Muscle of leg (tissue), 11 donors: ENCODE data around the gene COL28A1. TPM values are rescaled to one million over a fixed set of nuclear protein-coding genes. Genes with fewer than 3 reads are reported as not detected.

Experiments used
- DNase-seq: peaks from one replicate; pipeline ENCODE4 v3.0.0; 2013
- H3K27ac ChIP-seq: one replicate; pipeline ENCODE4 v1.5.1; 2013; ENCODE audit warnings: mild to moderate bottlenecking, low read length, control low read depth
- H3K27me3 ChIP-seq: one replicate; pipeline ENCODE4 v1.6.1; 2013; ENCODE audit warnings: low read length; ENCODE audit not compliant: control insufficient read depth, insufficient read depth
- H3K36me3 ChIP-seq: one replicate; pipeline ENCODE4 v1.6.1; 2013; ENCODE audit warnings: low read length; ENCODE audit not compliant: control insufficient read depth, insufficient read depth
- H3K4me1 ChIP-seq: one replicate; pipeline ENCODE4 v1.6.1; 2013; ENCODE audit warnings: low read length; ENCODE audit not compliant: control insufficient read depth, insufficient read depth
- H3K4me3 ChIP-seq: one replicate; pipeline ENCODE4 v1.5.1; 2013; ENCODE audit warnings: low read length, control low read depth
- H3K9me3 ChIP-seq: replicated peaks from 2 replicates; pipeline ENCODE4 v1.6.1; 2013; ENCODE audit warnings: low read depth, low read length; ENCODE audit not compliant: control insufficient read depth
- WGBS: methylation state at CpG from one replicate; pipeline ENCODE4 v1.1.5; 2013; ENCODE audit warnings: missing lambda C conversion rate; ENCODE audit not compliant: insufficient coverage; 5-methylcytosine and 5-hydroxymethylcytosine counted together
- polyA plus RNA-seq, 8 donors: library from polyadenylated mRNA; unstranded; fragments of 120-200 nt; gene quantifications; one replicate each; pipeline versions ENCODE4 v1.2.1 to v1.2.3, GENCODE V29; 2013; ENCODE audit warnings: inconsistent platforms in 1 of 8, low replicate concordance in 1 of 8; ENCODE audit not compliant: insufficient read length in 8 of 8, insufficient read depth in 1 of 8
- total RNA-seq: library from RNA; stranded (reverse); fragments of 120-200 nt; gene quantifications from one replicate; pipeline ENCODE4 v1.2.4, GENCODE V29; 2013

The COL28A1 gene
- total and polyA plus RNA-seq, 9 donors, result 0.34 to 1.7 (median 0.73) TPM

DNA sequence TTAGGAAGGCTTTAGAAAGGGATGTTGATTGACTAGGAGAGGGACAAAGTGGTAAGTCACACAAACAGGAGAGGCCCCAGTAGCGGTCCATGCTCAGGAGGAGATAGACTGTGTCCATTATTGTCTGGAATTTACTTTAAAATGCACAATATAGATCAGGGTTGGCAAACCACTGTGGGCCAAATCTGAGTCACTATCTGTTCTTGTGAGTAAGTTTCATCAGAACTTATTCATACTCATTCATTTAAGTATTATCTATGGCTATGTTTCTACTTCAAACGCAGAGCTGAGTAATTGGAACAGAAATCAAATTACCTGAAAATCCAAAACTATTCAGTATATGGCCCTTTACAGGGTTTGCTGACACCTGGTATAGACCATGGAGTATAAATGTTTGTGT lies 166.5 kb downstream of the COL28A1 start:
- no peaks in the 10 kb centered on the region for H3K9me3 ChIP-seq
- no peak overlapping the region for H3K4me3 ChIP-seq
- no peak overlapping the region for H3K27ac ChIP-seq

DNA sequence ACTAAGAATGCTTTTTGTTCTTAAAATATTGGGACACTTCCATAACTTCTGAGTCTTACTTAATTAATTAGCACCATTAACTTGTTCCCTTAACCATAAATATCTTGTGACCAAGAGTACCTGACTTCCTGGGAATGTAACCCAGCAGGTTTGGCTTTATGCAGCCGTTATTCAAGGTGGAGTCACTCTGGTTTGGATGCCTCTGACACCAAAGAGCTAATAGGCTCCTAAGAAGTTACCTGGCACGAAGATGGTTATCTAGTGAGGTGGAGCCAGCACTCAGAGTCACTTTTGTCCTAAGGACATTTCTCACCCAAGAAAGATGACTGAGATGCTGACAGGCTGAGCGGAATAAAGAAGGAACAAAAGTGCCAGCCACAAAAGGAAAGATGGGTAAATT lies 181.0 kb downstream of the COL28A1 start:
- Histone ChIP-seq H3K27me3 (no peaks in the 10 kb centered on the region), H3K9me3 (no peaks in the 10 kb centered on the region), H3K27ac (no peak overlapping the region), H3K36me3 (no peaks in the 10 kb centered on the region), H3K4me1 (no peaks in the 10 kb centered on the region), H3K4me3 (no peak overlapping the region)
- DNase-seq, result no peak
- no CpG with 5 or more reads among the region's 3 CpGs for WGBS

More for the DNA sequence above, 166.5 kb downstream of the COL28A1 start:
- DNase-seq, result no peak
- no peaks in the 10 kb centered on the region for H3K36me3 ChIP-seq
- 67% methylated on average over 1 of the region's 2 CpGs for WGBS
- no peaks in the 10 kb centered on the region for H3K27me3 ChIP-seq
- no peaks in the 10 kb centered on the region for H3K4me1 ChIP-seq

DNA sequence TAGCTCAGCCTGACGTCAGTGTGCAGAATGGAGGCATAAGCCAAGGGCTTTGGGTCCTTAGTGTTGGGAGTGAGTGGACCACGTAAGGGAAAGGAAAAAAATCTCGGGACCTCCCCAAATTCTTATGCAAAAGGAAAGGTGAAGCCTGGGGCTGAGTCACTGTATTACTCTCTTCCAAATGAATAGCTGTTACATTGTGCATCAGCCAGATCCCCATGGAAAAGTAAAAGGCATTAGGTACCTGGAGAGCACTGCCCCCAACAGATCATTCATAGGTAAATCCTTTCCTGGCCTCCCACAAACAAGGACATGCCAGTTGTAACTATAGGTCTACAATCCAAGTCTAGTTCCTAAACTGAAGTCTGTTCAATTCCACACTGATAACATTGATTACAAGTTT lies 182.8 kb downstream of the COL28A1 start:
- WGBS, result 33% methylated on average over 1 of the region's 3 CpGs
- H3K9me3 ChIP-seq, result no peaks in the 10 kb centered on the region
- no peaks in the 10 kb centered on the region for H3K36me3 ChIP-seq
- no peak overlapping the region for H3K4me3 ChIP-seq
- DNase-seq, result no peak
- no peaks in the 10 kb centered on the region for H3K27me3 ChIP-seq
- no peaks in the 10 kb centered on the region for H3K4me1 ChIP-seq
- H3K27ac ChIP-seq, result no peak overlapping the region

DNA sequence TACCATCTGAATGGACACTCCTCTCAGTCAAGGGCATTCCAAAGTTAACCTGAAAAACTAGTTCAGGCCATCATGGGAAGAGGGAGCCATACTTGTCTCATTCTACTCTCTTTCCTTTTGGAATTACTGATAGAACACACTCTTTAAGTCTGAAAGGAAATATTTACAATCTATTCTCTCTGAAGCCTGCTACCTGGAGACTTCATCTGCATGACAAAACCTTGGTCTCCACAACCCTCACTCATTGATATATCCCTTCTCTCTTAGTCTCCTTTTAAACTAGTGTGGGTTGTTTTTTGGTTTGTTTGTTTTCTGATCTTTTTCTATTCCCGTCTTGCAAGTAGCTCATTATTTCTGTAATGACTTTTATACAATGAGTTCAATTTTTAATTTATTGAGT lies 183.8 kb downstream of the COL28A1 start:
- DNase-seq, result no peak
- no CpG with 5 or more reads among the region's 1 CpG for WGBS
- no peaks in the 10 kb centered on the region for H3K4me1 ChIP-seq
- no peaks in the 10 kb centered on the region for H3K27me3 ChIP-seq
- no peaks in the 10 kb centered on the region for H3K36me3 ChIP-seq
- no peak overlapping the region for H3K27ac ChIP-seq
- H3K4me3 ChIP-seq, result no peak overlapping the region
- no peaks in the 10 kb centered on the region for H3K9me3 ChIP-seq

DNA sequence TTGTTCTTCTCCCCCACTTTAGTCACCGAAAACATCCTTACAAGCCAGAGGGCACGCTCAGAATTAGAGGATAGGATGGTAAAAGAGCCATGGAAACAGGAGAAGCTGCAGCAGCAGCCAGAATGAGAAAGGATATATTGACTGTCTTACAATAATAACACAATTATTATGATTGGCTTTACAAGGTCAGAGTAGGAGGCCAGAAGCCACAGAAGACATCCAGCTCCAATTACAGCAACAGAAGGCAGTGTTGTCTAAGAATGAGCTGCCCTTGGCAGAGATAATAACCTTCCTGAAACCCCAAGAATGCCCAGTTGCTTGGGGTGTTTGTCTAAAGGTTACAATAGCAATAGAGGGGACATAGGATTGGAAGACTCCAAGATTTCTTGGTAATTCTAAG lies 184.5 kb downstream of the COL28A1 start:
- Histone ChIP-seq H3K9me3 (no peaks in the 10 kb centered on the region), H3K27ac (no peak overlapping the region)
- no CpG with 5 or more reads among the region's 2 CpGs for WGBS

DNA sequence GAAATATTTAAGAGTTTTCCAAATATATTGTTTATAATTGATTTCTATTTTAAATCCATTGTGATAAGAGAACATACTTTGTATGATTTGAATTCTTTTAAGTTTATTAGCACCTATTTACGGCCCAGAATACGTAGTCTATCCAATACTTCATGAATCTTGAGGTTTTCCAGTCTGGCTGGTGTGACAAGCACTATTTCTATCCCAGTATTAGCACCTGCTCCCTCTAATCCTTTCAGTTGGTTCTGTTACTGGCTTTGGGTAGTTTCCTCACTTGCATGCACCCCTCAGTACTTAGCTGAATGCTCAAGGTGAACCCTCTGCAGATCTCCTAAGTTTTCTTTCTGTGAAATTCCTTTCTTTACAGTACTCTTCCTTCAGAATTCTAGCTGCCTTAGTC lies 186.5 kb downstream of the COL28A1 start:
- no peaks in the 10 kb centered on the region for H3K9me3 ChIP-seq
- H3K27me3 ChIP-seq, result no peaks in the 10 kb centered on the region
- H3K4me1 ChIP-seq, result no peaks in the 10 kb centered on the region
- no peak overlapping the region for H3K27ac ChIP-seq
- no peak overlapping the region for H3K4me3 ChIP-seq
- no CpG with 5 or more reads among the region's 2 CpGs for WGBS
- no peak for DNase-seq
- no peaks in the 10 kb centered on the region for H3K36me3 ChIP-seq

More for the DNA sequence above, 184.5 kb downstream of the COL28A1 start:
- Histone ChIP-seq H3K4me1 (no peaks in the 10 kb centered on the region), H3K36me3 (no peaks in the 10 kb centered on the region), H3K4me3 (no peak overlapping the region), H3K27me3 (no peaks in the 10 kb centered on the region)
- no peak for DNase-seq

DNA sequence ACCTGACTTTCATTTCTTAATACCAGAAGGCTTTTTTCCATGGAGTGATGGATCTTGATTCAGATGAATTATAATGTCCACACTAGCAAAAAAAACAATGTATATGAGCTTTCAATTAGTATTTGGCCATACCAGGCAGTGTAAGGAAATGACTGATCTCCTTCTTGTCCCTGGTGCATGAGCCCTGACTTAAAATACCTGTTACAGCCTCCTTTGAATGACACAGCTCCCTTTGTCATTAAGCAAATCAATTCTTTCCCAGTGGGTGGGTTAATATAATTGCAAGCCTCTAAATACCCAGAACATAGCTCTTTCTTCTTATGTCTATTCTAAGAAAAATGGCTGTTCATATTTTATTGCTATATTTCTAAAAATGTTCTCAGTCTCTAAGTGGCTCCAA lies 188.6 kb downstream of the COL28A1 start:
- Histone ChIP-seq H3K9me3 (no peaks in the 10 kb centered on the region), H3K4me3 (no peak overlapping the region), H3K4me1 (no peaks in the 10 kb centered on the region), H3K27ac (no peak overlapping the region), H3K36me3 (no peaks in the 10 kb centered on the region), H3K27me3 (no peaks in the 10 kb centered on the region)
- no peak for DNase-seq

DNA sequence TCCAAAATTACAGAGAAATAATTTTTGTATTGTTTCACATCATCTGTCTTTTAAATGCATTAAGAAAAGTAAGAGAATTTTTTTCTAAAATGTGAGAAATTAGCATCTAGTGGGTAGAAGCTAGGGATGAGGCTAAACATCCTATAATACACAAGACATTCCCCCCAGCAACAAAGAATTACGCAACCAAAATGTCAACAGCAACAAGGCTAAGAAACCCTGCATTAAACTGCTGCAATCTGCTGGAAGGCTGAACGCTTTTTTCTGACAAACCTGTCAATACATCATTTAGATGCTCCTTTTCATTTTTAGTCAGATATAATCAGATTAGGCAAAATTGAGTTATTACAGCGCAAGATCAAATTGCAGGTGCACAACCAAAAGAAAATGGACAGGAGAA lies 191.1 kb downstream of the COL28A1 start:
- DNase-seq, result no peak
- Histone ChIP-seq H3K4me3 (no peak overlapping the region), H3K27ac (no peak overlapping the region), H3K4me1 (no peaks in the 10 kb centered on the region), H3K36me3 (no peaks in the 10 kb centered on the region), H3K27me3 (no peaks in the 10 kb centered on the region), H3K9me3 (no peaks in the 10 kb centered on the region)
- 100% methylated on average over 1 of the region's 3 CpGs for WGBS

DNA sequence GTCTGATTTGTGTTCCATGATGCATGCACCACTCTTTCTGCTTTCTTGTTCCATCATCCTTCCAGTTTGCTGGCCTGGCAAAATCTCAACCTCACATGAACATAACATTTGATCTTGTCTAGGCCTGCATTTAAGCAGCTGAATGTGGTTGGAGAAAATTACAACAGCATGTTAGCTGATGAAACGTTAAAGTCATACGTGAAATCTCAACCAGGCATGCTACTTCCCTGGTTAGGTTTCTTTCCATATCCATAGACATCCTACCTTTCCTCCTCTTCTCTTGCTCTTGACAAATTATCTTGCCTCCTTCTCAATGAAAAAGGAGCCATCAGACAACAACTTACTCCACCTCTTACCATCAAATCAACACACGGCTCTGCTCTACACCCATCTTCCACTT lies 199.8 kb downstream of the COL28A1 start:
- WGBS, result 66% methylated on average over 3 of the region's 3 CpGs
- no peaks in the 10 kb centered on the region for H3K27me3 ChIP-seq
- no peaks in the 10 kb centered on the region for H3K4me1 ChIP-seq
- H3K36me3 ChIP-seq, result no peaks in the 10 kb centered on the region
- no peak overlapping the region for H3K4me3 ChIP-seq
- H3K27ac ChIP-seq, result no peak overlapping the region
- no peaks in the 10 kb centered on the region for H3K9me3 ChIP-seq
- DNase-seq, result no peak

DNA sequence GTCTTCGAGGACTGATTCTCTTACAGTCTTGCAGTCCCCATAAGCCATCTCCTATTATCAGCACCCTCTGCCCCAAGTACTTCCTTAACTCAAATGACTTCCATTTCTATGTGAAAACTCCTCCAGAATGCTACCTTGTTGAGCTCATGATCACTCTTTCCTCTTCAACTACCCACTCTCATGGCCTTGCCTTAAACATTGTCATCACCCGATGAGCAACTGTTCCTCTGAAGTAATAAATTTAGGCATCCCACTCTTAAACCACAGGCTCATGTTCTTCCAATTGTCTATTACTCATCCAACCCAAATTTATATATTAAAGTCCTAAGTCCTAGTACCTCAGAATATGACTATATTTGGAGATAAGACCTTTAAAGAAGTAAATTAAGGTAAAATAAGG lies 200.5 kb downstream of the COL28A1 start:
- H3K9me3 ChIP-seq, result no peaks in the 10 kb centered on the region
- no peak overlapping the region for H3K4me3 ChIP-seq
- no peaks in the 10 kb centered on the region for H3K4me1 ChIP-seq
- WGBS, result 67% methylated on average over 1 of the region's 2 CpGs
- no peak for DNase-seq
- H3K27ac ChIP-seq, result no peak overlapping the region
- H3K36me3 ChIP-seq, result no peaks in the 10 kb centered on the region
- H3K27me3 ChIP-seq, result no peaks in the 10 kb centered on the region

DNA sequence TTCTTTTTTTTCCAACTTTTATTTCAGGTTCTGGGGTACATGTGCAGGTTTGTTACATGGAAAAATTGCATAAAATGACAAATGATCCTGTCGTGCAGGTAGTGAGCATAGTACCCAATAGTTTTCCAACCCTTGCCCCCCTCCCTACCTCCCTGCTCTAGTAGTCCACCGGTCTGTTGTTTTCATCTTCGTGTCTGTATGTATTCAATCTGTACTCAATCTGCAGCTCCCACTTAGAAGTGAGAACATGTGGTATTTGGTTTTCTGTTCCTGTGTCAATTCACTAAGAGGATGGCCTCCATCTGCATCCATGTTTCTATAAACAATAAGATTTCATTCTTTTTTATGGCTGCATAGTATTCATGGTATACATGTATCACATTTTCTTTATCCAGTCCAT lies 202.1 kb downstream of the COL28A1 start:
- Histone ChIP-seq H3K36me3 (no peaks in the 10 kb centered on the region), H3K9me3 (no peaks in the 10 kb centered on the region), H3K27ac (no peak overlapping the region), H3K27me3 (no peaks in the 10 kb centered on the region), H3K4me1 (no peaks in the 10 kb centered on the region), H3K4me3 (no peak overlapping the region)
- 83% methylated on average over 1 of the region's 3 CpGs for WGBS
- no peak for DNase-seq
